Endothelial cell of umbilical vein (primary cell): Measurements from ENCODE around the gene KLF15. TPM values are rescaled to one million over a fixed set of nuclear protein-coding genes. Genes with fewer than 3 reads are reported as not detected.

ENCODE experiments used
- BruUV-seq: library from RNA; stranded (reverse); fragments of 400-500 nt; replicated peaks from 2 replicates; lab custom pipeline; 2021; lab: Mats Ljungman, UMichigan
- CTCF ChIA-PET: fragments of 300-600, 350-600 bp; sonication (Branson Sonifier 250); formaldehyde crosslinking; loops from one replicate; lab custom pipeline; 2021; ENCODE audit warnings: antibody characterized with exemption, inconsistent platforms; lab: Charles Lee
- POLR2A ChIA-PET: fragments of 300-600, 350-600 bp; sonication (Branson Sonifier 250); formaldehyde crosslinking; loops from one replicate; lab custom pipeline; 2021; ENCODE audit warnings: antibody characterized with exemption, inconsistent platforms; lab: Charles Lee
- DNase-seq: peaks from one replicate; pipeline ENCODE4 v3.0.0-alpha.2; 2011; ENCODE audit warnings: low read depth, low spot score
- FAIRE-seq: peaks from 2 replicates; lab custom pipeline; 2011; peaks lifted over from hg19 to GRCh38; lab: Jason Lieb, UNC
- H2AFZ ChIP-seq: 2 replicates; pipeline ENCODE4 v1.6.0; 2012; ENCODE audit warnings: low read depth, low read length, control low read depth, inconsistent platforms
- H3K27ac ChIP-seq: 2 replicates; pipeline ENCODE4 v1.5.1; 2011; ENCODE audit warnings: low read depth, mild to moderate bottlenecking, control low read depth, low read length, moderate library complexity; ENCODE audit not compliant: insufficient read depth
- H3K27me3 ChIP-seq, 2 experiments: 2 replicates each; pipeline versions ENCODE4 v1.6.0 to v1.6.1; 2011; ENCODE audit warnings: low read length in 2 of 2, mixed read lengths in 1 of 2; ENCODE audit not compliant: control insufficient read depth in 2 of 2, insufficient read depth in 2 of 2
- H3K36me3 ChIP-seq, 2 experiments: 2 replicates in 1 of 2; 3 replicates in 1 of 2; pipeline ENCODE4 v1.5.1; 2011; ENCODE audit warnings: low read length in 2 of 2, mild to moderate bottlenecking in 1 of 2, moderate library complexity in 1 of 2; ENCODE audit not compliant: control insufficient read depth in 2 of 2, insufficient read depth in 2 of 2; ENCODE audit errors: extremely low read depth in 1 of 2
- H3K4me1 ChIP-seq: 3 replicates; pipeline ENCODE4 v1.5.1; 2011; ENCODE audit warnings: mild to moderate bottlenecking, low read length; ENCODE audit not compliant: control insufficient read depth, insufficient read depth; ENCODE audit errors: extremely low read depth
- H3K4me2 ChIP-seq: 2 replicates; pipeline ENCODE4 v1.6.1; 2011; ENCODE audit warnings: low read length, control low read depth, mixed read lengths; ENCODE audit not compliant: insufficient read depth
- H3K4me3 ChIP-seq, 3 experiments: fragments of 200-600 bp in 1 of 3; sonication (generic), shearing (Covaris generic) in 1 of 3; replicated peaks in 1 of 3; 2 replicates each; pipeline ENCODE4 v1.5.1; 2011 to 2016; ENCODE audit warnings: control low read depth in 3 of 3, low read length in 3 of 3, mild to moderate bottlenecking in 2 of 3, inconsistent platforms in 1 of 3, low read depth in 1 of 3, moderate library complexity in 1 of 3; ENCODE audit not compliant: insufficient read depth in 1 of 3
- H3K79me2 ChIP-seq: 2 replicates; pipeline ENCODE4 v1.6.0; 2012; ENCODE audit warnings: low read length, inconsistent platforms; ENCODE audit not compliant: control insufficient read depth, insufficient read depth
- H3K9ac ChIP-seq: replicated peaks from 2 replicates; pipeline ENCODE3; 2011; ENCODE audit warnings: low read length, control low read depth; ENCODE audit not compliant: insufficient read depth; ENCODE audit errors: extremely low read depth
- H3K9me1 ChIP-seq: replicated peaks from 3 replicates; pipeline ENCODE4 v1.6.0; 2011; ENCODE audit warnings: mild to moderate bottlenecking, low read length; ENCODE audit not compliant: control insufficient read depth, insufficient read depth; ENCODE audit errors: extremely low read depth
- H3K9me3 ChIP-seq: replicated peaks from 2 replicates; pipeline ENCODE4 v1.5.1; 2012; ENCODE audit warnings: low read length, inconsistent platforms; ENCODE audit not compliant: control insufficient read depth, insufficient read depth
- H4K20me1 ChIP-seq: replicated peaks from 2 replicates; pipeline ENCODE3; 2011; ENCODE audit warnings: mild to moderate bottlenecking, low read length; ENCODE audit not compliant: control insufficient read depth, insufficient read depth; ENCODE audit errors: extremely low read depth
- EZH2 ChIP-seq: IDR thresholded peaks from 2 replicates; pipeline ENCODE4 v1.6.1; 2012; ENCODE audit warnings: borderline replicate concordance, low read depth, mild to moderate bottlenecking, moderate library complexity, low read length, inconsistent platforms; ENCODE audit not compliant: severe bottlenecking
- POLR2AphosphoS5 ChIP-seq: IDR thresholded peaks from 2 replicates; pipeline ENCODE4 v1.6.1; 2012; ENCODE audit warnings: low read depth, mild to moderate bottlenecking, control low read depth, low read length, moderate library complexity; ENCODE audit not compliant: insufficient read depth
- dilution Hi-C: fragments of 300-500 bp; cut with MboI; formaldehyde crosslinking; loops from one replicate; pipeline ENCODE4 v1.15.0; 2019; ENCODE audit warnings: low sequenced_read_pairs; ENCODE audit not compliant: extremely low pct_ligation_motif_present
- intact Hi-C: fragments of 100-400 bp; cut with micrococcal nuclease; formaldehyde crosslinking; loops from one replicate; pipeline ENCODE4 v1.10.0; 2022
- polyA plus RNA-seq, 4 experiments: library from polyadenylated mRNA; depleted of rRNA in 3 of 4; stranded (reverse) in 3 of 4; unstranded in 1 of 4; fragments of >200 nt; gene quantifications; 2 replicates each; pipeline versions ENCODE4 v1.2.1 to v1.2.3, GENCODE V29; 2011 to 2012; ENCODE audit warnings: missing spikeins in 1 of 4
- total RNA-seq: library from RNA; stranded (reverse); gene quantifications from 2 replicates; pipeline ENCODE4 v1.2.3, GENCODE V29; 2021
- TF ChIP-seq, protein P1 (sequence below), 2 donors: IDR thresholded peaks; 1 replicate in 1 of 2; 2 replicates in 1 of 2; pipeline ENCODE4 v1.5.1; 2011; ENCODE audit warnings: low read length in 2 of 2, mild to moderate bottlenecking in 2 of 2, moderate library complexity in 2 of 2, control low read depth in 1 of 2, inconsistent platforms in 1 of 2, low read depth in 1 of 2; ENCODE audit not compliant: insufficient read depth in 1 of 2; ENCODE audit errors: extremely low read depth in 1 of 2

KLF15 gene
- total and polyA plus RNA-seq, 2 donors (not counting 3 experiments of a cell fraction or from before 2014, with no cell fraction given): 2.2 to 3.0 TPM

DNA sequence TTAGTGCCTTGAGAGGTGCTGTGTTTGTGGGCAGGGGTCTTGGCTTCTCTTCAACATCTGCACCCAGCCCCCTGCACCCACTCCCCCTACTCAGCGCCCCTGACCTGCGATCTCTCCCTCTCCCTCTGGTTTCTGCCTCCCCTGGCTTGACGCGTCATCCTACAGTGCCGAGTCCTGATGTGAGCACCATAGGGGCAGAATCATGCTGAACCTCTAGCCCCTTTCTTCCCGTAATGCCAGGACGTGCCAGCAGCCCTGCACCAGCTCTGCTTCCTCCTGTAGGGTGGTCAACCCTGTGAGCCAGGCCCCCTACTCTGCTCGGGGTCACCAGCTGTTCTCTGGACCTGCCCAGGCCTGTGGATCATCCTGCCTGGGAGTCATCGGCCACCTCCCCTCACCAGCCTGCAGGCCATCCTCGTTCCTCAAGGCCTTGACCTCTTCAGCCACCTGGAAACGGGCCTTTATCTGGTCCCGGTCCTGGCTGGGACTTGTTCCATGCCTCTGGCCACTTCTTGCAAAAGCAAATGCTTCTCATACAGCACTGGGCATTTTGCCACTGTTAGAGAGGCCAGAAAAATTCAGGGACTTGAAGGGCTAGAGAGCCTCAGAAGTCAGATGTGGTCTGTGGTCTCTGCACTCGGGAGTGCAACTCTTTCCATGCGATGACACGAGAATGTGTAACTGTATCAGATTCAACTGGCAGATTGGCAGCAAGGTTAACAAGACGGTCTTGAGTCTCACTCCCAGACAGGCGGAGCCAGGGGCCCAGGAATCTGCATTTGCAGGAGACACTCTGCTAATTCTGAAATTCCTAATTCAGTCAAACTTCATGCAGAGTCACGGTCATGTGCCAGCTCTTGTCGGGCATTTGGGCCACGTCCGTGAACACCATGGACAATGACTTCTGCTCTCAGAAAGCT lies 16.7 kb upstream of the KLF15 start:
- H3K4me2 ChIP-seq: no peak overlapping the region
- no peaks in the 10 kb centered on the region for H3K27me3 ChIP-seq
- dilution Hi-C loops (no loop called here), intact Hi-C loops (no loop called here)
- no peak overlapping the region for H3K9ac ChIP-seq
- H2AFZ ChIP-seq: no peak overlapping the region
- TF ChIP-seq EZH2 (no peak), POLR2AphosphoS5 (no peak)
- TF ChIP-seq, protein P1, sequence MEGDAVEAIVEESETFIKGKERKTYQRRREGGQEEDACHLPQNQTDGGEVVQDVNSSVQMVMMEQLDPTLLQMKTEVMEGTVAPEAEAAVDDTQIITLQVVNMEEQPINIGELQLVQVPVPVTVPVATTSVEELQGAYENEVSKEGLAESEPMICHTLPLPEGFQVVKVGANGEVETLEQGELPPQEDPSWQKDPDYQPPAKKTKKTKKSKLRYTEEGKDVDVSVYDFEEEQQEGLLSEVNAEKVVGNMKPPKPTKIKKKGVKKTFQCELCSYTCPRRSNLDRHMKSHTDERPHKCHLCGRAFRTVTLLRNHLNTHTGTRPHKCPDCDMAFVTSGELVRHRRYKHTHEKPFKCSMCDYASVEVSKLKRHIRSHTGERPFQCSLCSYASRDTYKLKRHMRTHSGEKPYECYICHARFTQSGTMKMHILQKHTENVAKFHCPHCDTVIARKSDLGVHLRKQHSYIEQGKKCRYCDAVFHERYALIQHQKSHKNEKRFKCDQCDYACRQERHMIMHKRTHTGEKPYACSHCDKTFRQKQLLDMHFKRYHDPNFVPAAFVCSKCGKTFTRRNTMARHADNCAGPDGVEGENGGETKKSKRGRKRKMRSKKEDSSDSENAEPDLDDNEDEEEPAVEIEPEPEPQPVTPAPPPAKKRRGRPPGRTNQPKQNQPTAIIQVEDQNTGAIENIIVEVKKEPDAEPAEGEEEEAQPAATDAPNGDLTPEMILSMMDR (IDR thresholded peaks at IDR 0.05; ENCODE audit: extremely low read depth in 1 of 2, insufficient read depth in 1 of 2, low read depth in 1 of 2, low read length in 2 of 2): no peak
- H4K20me1 ChIP-seq: no peaks in the 10 kb centered on the region
- H3K79me2 ChIP-seq: no peaks in the 10 kb centered on the region
- ChIA-PET POLR2A (no interaction called here), CTCF (interaction anchor here (1.1 kb wide), 1 partner anchor 15 kb away, joined by 3 read pairs; no protein-coding TSS in a partner anchor)
- no peaks in the 10 kb centered on the region for H3K36me3 ChIP-seq
- FAIRE-seq (no peak), DNase-seq (no peak)
- no peak overlapping the region for H3K27ac ChIP-seq
- no TSS peak for BruUV-seq
- no peak overlapping the region for H3K4me3 ChIP-seq
- no peaks in the 10 kb centered on the region for H3K4me1 ChIP-seq
- H3K9me1 ChIP-seq: no peaks in the 10 kb centered on the region
- no peaks in the 10 kb centered on the region for H3K9me3 ChIP-seq
